ENCODE data around the gene EPHA6. TPM values are rescaled to one million over a fixed set of nuclear protein-coding genes. Genes with fewer than 3 reads are reported as not detected.

Gene EPHA6
- total and polyA plus RNA-seq, 2 donors (not counting 3 experiments of a cell fraction or from before 2014, with no cell fraction given): not detected

- Histone ChIP-seq H3K27me3 (ENCODE audit: control insufficient read depth in 2 of 2, insufficient read depth in 2 of 2, low read length in 2 of 2) (no peaks in the 10 kb centered on the region), H3K4me3 (replicated peaks in 1 of 3; ENCODE audit: insufficient read depth in 1 of 3, low read depth in 1 of 3, low read length in 3 of 3) (no peak overlapping the region), H3K9me1 (replicated peaks; ENCODE audit: control insufficient read depth, extremely low read depth, insufficient read depth, low read length) (no peaks in the 10 kb centered on the region), H3K4me2 (ENCODE audit: insufficient read depth, low read length) (no peak overlapping the region), H3K27ac (ENCODE audit: insufficient read depth, low read depth, low read length) (no peak overlapping the region), H3K79me2 (ENCODE audit: control insufficient read depth, insufficient read depth, low read length) (no peaks in the 10 kb centered on the region), H3K36me3 (ENCODE audit: control insufficient read depth in 2 of 2, extremely low read depth in 1 of 2, insufficient read depth in 2 of 2, low read length in 2 of 2) (no peaks in the 10 kb centered on the region), H3K4me1 (ENCODE audit: control insufficient read depth, extremely low read depth, insufficient read depth, low read length) (no peaks in the 10 kb centered on the region), H3K9ac (replicated peaks; ENCODE audit: extremely low read depth, insufficient read depth, low read length) (no peak overlapping the region), H4K20me1 (replicated peaks; ENCODE audit: control insufficient read depth, extremely low read depth, insufficient read depth, low read length) (no peaks in the 10 kb centered on the region), H2AFZ (ENCODE audit: low read depth, low read length) (no peak overlapping the region), H3K9me3 (replicated peaks; ENCODE audit: control insufficient read depth, insufficient read depth, low read length) (peaks cover 2% of the 10 kb centered on the region)
- no TSS peak for BruUV-seq (replicated peaks)
- FAIRE-seq (no peak), DNase-seq (ENCODE audit: low read depth, low spot score) (no peak)
- ChIA-PET CTCF (no interaction called here), POLR2A (no interaction called here)
- dilution Hi-C loops (cut with MboI; ENCODE audit: extremely low pct_ligation_motif_present, low sequenced_read_pairs) (no loop called here), intact Hi-C loops (cut with micrococcal nuclease) (no loop called here)
- no peak for TF ChIP-seq POLR2AphosphoS5 (IDR thresholded peaks at IDR 0.05; ENCODE audit: insufficient read depth, low read depth, low read length)
- no peak for TF ChIP-seq CTCF (IDR thresholded peaks at IDR 0.05; ENCODE audit: extremely low read depth in 1 of 2, insufficient read depth in 1 of 2, low read depth in 1 of 2, low read length in 2 of 2)
- no peak for TF ChIP-seq JUN (IDR thresholded peaks at IDR 0.05; ENCODE audit: borderline replicate concordance, insufficient read depth, insufficient read length, low read depth)
- no peak for TF ChIP-seq EZH2 (IDR thresholded peaks at IDR 0.05; ENCODE audit: borderline replicate concordance, low read depth, low read length, severe bottlenecking)
- TF ChIP-seq FOS (IDR thresholded peaks at IDR 0.05; ENCODE audit: borderline replicate concordance, insufficient read depth, low read length): no peak
- TF ChIP-seq POLR2A (IDR thresholded peaks at IDR 0.05; ENCODE audit: low read depth, low read length): no peak
- no peak for TF ChIP-seq MAX (IDR thresholded peaks at IDR 0.05; ENCODE audit: insufficient read depth, insufficient read length)
- no peak for TF ChIP-seq MYC (IDR thresholded peaks at IDR 0.05; ENCODE audit: low read depth, low read length)
- TF ChIP-seq GATA2 (IDR thresholded peaks at IDR 0.05; ENCODE audit: insufficient read depth, insufficient read length, low read depth, low read length): no peak
Observed at GRCh38 chr3:97245201-97245910, 431.0 kb downstream of the EPHA6 start.

Measured in endothelial cell of umbilical vein (primary cell).